ENCODE results near the gene OR1E1. TPM values are rescaled to one million over a fixed set of nuclear protein-coding genes. Genes with fewer than 3 reads are reported as not detected.

The OR1E1 gene, protein sequence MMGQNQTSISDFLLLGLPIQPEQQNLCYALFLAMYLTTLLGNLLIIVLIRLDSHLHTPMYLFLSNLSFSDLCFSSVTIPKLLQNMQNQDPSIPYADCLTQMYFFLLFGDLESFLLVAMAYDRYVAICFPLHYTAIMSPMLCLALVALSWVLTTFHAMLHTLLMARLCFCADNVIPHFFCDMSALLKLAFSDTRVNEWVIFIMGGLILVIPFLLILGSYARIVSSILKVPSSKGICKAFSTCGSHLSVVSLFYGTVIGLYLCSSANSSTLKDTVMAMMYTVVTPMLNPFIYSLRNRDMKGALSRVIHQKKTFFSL
- total RNA-seq: not detected

DNA sequence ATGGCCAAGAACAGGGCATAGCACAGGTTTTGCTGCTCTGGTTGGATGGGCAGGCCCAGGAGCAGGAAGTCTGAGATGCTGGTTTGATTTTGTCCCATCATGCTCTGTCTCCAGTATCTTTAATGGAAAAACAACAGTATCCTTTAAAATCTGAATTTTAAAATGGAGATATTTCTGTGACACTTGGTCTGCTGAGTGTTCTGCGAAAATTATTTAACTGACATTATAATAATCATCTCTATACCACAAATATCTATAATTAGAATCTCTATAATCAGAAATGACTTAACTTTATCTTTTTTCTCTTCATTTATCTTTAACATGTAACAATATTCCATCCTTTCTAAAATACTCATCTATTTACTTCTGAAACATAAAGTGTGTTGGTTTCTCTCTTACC, at the start of gene OR1E1:
OR1E1 (minus strand) TSS at position 101 of the 400 bp plus-strand sequence; CDS start at position 101, 0 bp downstream.

DNA sequence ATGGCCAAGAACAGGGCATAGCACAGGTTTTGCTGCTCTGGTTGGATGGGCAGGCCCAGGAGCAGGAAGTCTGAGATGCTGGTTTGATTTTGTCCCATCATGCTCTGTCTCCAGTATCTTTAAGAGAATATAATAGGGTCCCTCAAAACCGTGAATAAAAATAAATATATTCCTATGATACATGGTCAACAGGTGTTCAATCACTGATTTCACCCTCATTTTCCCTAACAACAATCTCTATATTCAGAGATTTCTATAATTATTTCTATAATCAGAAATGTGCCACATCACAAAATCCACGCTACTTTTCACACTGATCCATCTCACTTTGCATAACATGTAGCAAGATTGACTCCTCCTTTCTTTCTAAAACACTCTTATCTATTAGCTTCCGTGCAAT, 35.5 kb upstream of the OR1E1 start, which contains the start of gene OR1E2:
OR1E2 (minus strand) TSS at position 101 of the 400 bp plus-strand sequence; CDS start at position 101, 0 bp downstream.

DNA sequence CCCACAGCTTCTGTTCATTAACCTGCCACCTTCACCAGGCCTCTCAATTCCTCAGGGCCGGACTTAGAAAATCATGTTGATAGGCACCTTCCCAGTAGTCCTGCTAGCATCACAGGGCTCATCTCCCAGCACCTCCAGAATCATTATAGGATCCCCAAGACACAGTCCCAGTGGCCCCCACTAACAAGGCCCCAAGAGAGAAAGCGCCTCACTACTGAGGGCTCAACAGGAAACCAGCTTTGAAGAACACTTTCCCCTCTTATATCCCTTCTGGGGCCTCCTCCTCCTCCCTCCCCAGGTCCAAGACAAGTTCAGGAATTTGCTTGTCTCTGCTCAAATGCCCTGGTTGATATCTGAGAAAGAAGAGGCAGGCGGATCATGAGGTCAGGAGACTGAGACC, 12.9 kb upstream of the OR1E1 start, which contains the start of gene OR3A3:
OR3A3 (plus strand) TSS at position 301 of the 400 bp plus-strand sequence.

DNA sequence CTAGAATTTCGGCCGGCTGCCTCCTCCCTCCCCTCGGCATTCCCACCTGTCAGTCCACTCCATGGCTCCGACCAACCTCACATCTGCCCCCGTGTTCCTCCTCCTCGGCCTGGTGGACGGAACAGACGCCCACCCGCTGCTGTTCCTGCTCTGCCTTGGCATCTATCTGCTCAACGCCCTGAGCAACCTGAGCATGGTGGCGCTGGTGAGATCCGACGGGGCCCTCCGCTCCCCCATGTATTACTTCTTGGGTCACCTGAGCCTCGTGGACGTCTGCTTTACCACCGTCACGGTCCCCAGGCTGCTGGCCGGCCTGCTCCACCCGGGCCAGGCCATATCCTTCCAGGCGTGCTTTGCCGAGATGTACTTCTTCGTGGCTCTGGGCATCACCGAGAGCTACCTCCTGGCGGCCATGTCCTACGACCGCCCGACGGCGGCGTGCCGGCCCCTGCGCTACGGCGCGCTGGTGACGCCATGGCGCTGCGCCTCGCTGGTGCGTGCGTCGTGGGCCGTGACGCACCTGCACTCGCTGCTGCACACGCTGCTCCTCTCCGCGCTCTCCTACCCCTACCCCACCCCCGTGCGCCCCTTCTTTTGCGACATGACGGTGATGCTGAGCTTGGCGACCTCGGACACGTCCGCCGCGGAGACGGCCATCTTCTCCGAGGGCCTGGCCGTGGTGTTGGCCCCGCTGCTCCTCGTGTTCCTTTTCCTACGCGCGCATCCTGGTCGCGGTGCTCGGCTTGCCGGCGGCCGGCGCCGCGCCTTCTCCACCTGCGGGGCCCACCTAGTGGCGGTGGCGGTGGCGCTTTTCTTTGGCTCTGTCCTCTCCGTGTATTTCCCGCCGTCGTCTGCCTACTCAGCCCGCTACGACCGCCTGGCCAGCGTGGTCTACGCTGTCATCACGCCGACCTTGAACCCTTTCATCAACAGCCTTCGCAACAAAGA, 12.1 kb downstream of the OR1E1 start, which contains the start of gene OR3A2:
OR3A2 (minus strand) TSS at position 440 of the 948 bp plus-strand sequence.

Small RNAs within 50 kb of the gene (small RNA-seq; reads per million reads assigned to genes)
- gene OR1AC1P (ENCODE audit: low replicate concordance): not detected

Other genes with a start within 250 kb of the OR1E1 start
- gene OR1A2, start 200.9 kb downstream of the OR1E1 start, total RNA-seq: not detected
- gene OR1A1, start 190.7 kb downstream of the OR1E1 start, total RNA-seq: not detected
- 0.31 TPM for gene OR3A1, start 100.0 kb downstream of the OR1E1 start, total RNA-seq
- gene OR3A2, start 12.1 kb downstream of the OR1E1 start, total RNA-seq: 1.3 TPM
- gene OR3A3, start 13.0 kb upstream of the OR1E1 start, total RNA-seq: not detected
- not detected for gene OR1E2, start 35.4 kb upstream of the OR1E1 start, total RNA-seq
- gene SPATA22, start 73.4 kb upstream of the OR1E1 start, total RNA-seq: 1.3 TPM
- 1.3 TPM for gene ASPA, start 77.6 kb upstream of the OR1E1 start, total RNA-seq
- gene TRPV3, start 159.4 kb upstream of the OR1E1 start, total RNA-seq: 0.94 TPM
- gene TRPV1, start 211.0 kb upstream of the OR1E1 start, total RNA-seq: 10.6 TPM
- gene SHPK, start 237.8 kb upstream of the OR1E1 start, total RNA-seq: 23.5 TPM
- 8.5 TPM for gene CTNS, start 238.3 kb upstream of the OR1E1 start, total RNA-seq

Data from parietal lobe (tissue), 2 donors.